Loucy (cell line): ENCODE measurements around the gene FGFRL1.

ENCODE experiments used
- H2AFZ ChIP-seq: fragments of 200-600 bp; sonication (generic); 2 replicates; pipeline ENCODE4 v1.6.0; 2016; ENCODE audit warnings: antibody characterized with exemption, mild to moderate bottlenecking, low read length, moderate library complexity
- H3F3A ChIP-seq: fragments of 200-600 bp; 2 replicates; pipeline ENCODE4 v1.6.0; 2016; ENCODE audit warnings: antibody characterized with exemption, low read depth, mild to moderate bottlenecking
- H3K27me3 ChIP-seq: fragments of 200-600 bp; sonication (generic); 2 replicates; pipeline ENCODE4 v1.6.1; 2014; ENCODE audit warnings: low read length, mild to moderate bottlenecking; ENCODE audit not compliant: insufficient read depth, poor library complexity, severe bottlenecking
- H3K36me3 ChIP-seq: fragments of 200-600 bp; sonication (generic); 2 replicates; pipeline ENCODE4 v1.6.1; 2016; ENCODE audit warnings: low read length; ENCODE audit not compliant: insufficient read depth
- H3K4me1 ChIP-seq: fragments of 200-600 bp; sonication (generic); 2 replicates; pipeline ENCODE4 v1.5.1; 2014; ENCODE audit warnings: low read length, mild to moderate bottlenecking; ENCODE audit not compliant: insufficient read depth, poor library complexity, severe bottlenecking
- H3K4me2 ChIP-seq: fragments of 200-600 bp; sonication (generic); 2 replicates; pipeline ENCODE4 v1.6.0; 2014; ENCODE audit warnings: antibody characterized with exemption, low read length, low read depth, mild to moderate bottlenecking; ENCODE audit not compliant: poor library complexity, severe bottlenecking
- H3K4me3 ChIP-seq: fragments of 200-600 bp; sonication (generic); 2 replicates; pipeline ENCODE4 v1.5.1; 2014; ENCODE audit warnings: low read length, mild to moderate bottlenecking, mixed read lengths; ENCODE audit not compliant: poor library complexity, severe bottlenecking
- H3K79me2 ChIP-seq: fragments of 200-600 bp; sonication (generic); 2 replicates; pipeline ENCODE4 v1.6.1; 2014; ENCODE audit warnings: low read length; ENCODE audit not compliant: insufficient read depth
- H3K9ac ChIP-seq: fragments of 200-600 bp; sonication (generic); 2 replicates; pipeline ENCODE4 v1.6.0; 2014; ENCODE audit warnings: mild to moderate bottlenecking, low read depth, low read length, moderate library complexity; ENCODE audit not compliant: poor library complexity, severe bottlenecking
- H3K9me2 ChIP-seq: fragments of 200-600 bp; sonication (generic); replicated peaks from 2 replicates; pipeline ENCODE4 v1.6.1; 2016; ENCODE audit warnings: low read depth, low read length, mixed read lengths
- H3K9me3 ChIP-seq: fragments of 200-600 bp; sonication (generic); 2 replicates; pipeline ENCODE4 v1.6.1; 2014; ENCODE audit warnings: mild to moderate bottlenecking, antibody characterized with exemption, low read length, low read depth; ENCODE audit not compliant: insufficient read depth
- H4K20me1 ChIP-seq: fragments of 200-600 bp; sonication (generic); 2 replicates; pipeline ENCODE4 v1.6.0; 2014; ENCODE audit warnings: antibody characterized with exemption, low read length, mild to moderate bottlenecking; ENCODE audit not compliant: insufficient read depth, poor library complexity, severe bottlenecking
- CTCF ChIP-seq: fragments of 200-600 bp; sonication (generic); conservative IDR thresholded peaks from 2 replicates; pipeline ENCODE4 v1.5.1; 2014; ENCODE audit warnings: mild to moderate bottlenecking, antibody characterized with exemption, low read length
- EZH2phosphoT487 ChIP-seq: fragments of 200-600 bp; IDR thresholded peaks from 2 replicates; pipeline ENCODE4 v1.6.1; 2018; ENCODE audit warnings: antibody characterized with exemption, mild to moderate bottlenecking, moderate library complexity, borderline replicate concordance

The FGFRL1 gene

GRCh38 chr4:1075809-1076699 lies 64.6 kb downstream of the FGFRL1 start:
- H3K4me2 ChIP-seq: no peak overlapping the region
- no peak for TF ChIP-seq EZH2phosphoT487
- no peak for TF ChIP-seq CTCF
- no peaks in the 10 kb centered on the region for H3K79me2 ChIP-seq
- H2AFZ ChIP-seq: no peak overlapping the region
- no peaks in the 10 kb centered on the region for H3K4me1 ChIP-seq
- H3K9me2 ChIP-seq: no peaks in the 10 kb centered on the region
- H3K9ac ChIP-seq: no peak overlapping the region
- H3K36me3 ChIP-seq: no peaks in the 10 kb centered on the region
- peaks cover 17% of the 10 kb centered on the region; the same call in 1 of the 2 replicates for H3K9me3 ChIP-seq
- H3K4me3 ChIP-seq: no peak overlapping the region
- no peaks in the 10 kb centered on the region for H4K20me1 ChIP-seq
- no peaks in the 10 kb centered on the region for H3F3A ChIP-seq
- H3K27me3 ChIP-seq: no peaks in the 10 kb centered on the region
